Activated T-cell treated with anti-CD3 and anti-CD28 coated beads for 1 hour (primary cell): ENCODE data around the gene STN1.

Experiments used
- DNase-seq: peaks from one replicate; pipeline ENCODE4 v3.0.0-alpha.2; 2020; ENCODE audit warnings: low read depth

STN1 gene

DNA sequence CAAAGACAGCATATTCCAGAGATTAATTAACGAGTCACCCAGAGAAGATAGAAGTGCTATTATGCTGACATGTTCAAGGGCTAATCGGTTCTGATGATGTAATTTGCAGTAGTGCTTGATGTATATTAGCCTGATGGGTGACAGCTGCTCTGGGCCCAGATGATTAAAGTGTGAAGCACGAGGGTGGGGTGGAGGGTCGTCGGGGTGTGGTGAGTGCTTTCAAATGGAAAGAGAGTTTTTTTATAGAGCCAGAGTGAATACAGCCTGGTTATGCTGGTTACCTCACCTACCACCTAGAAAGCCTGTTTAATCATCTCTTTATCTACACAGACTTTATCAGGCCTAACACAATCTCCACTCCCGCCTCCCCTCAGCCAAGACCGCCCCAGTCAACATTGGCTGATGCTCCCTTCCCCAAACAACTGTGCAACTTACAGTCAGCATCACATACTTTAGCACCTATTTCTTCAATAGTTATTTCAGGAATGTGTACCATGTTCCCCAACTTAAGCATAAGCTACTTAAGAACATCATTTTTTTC lies 11.5 kb upstream of the STN1 start:
- DNase-seq: no peak

DNA sequence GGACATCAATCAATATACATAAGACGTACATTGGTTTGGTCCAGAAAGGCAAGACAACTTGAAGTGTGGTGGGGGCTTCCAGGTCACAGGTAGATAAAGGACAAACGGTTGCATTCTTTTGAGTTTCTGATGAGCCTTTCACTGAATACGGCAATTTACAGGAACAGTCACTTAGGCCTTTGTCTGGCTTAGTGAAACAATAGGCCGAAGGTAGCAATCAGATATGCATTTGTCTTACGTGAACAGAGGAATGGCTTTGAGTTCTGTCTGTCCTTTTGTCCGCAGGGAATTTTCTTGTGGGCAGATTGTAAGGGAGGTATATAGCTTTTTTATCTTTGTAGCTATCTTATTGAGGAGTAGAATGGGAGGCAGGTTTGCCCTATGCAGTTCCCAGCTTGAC lies 10.8 kb upstream of the STN1 start:
- DNase-seq: no peak

DNA sequence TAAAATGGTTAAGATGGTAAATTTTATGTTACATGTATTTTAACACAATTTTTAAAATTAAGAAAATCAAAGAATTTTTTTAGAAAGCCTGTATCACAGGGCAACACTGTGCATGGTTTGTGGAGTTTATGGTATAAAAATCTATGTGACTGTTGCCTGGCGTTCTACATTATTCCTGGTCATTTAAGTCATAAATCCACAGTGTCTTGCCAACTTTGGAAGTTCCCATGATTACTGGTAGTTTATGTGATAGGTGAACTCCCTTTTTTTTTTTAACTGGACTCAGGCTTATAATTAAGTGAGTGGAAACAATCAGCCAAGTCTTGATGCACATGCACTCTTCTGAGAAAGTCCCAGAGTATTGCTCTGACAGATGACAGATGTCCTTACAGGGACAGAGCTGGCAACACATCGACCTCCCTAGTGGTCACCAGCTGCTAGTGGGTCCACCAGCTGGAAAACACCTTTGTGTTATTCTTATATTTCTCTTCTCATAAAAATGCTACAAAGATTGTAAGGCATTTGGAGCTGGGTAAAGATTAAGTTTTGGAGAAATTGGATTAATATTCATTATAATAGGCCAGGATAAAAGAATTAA lies 8.8 kb upstream of the STN1 start:
- DNase-seq: no peak

DNA sequence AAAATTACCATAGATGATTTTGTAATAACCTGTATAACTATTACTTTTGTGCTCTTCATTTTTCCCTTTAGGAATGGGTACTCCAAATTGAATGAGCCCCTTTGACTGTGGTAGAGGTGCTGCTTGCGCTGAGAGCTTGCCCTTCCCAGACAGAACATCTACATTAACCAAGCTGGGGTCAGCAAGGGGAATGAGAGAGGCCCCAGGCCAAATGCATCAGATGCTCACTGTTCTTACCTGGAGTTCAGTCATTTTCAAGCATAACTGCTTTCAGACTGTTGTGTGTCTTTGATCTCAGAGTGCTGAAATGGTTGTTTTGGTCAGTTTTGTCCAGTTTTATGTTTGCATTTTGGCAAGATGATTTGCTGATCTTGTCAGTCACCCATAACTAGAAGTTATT lies 7.6 kb upstream of the STN1 start:
- no peak for DNase-seq

DNA sequence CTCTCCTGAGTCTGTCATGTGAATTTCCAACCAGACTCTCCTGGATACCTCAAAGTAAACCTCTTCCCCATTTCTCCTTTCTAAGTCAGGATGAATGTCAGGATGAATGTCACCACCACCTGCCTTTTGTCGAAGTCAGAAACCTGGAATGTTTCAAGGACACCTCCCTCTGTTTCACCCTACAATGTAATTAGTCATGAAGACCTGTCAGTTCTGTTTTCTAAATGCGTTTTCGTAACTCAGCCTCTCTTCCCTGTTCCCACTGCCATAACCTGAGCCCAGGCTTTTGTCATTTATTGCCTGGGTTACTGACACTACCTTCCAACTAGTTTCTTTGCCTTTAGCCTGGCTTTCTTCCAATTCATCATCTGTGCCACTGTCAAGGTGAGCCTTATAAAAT lies 5.5 kb upstream of the STN1 start:
- no peak for DNase-seq

DNA sequence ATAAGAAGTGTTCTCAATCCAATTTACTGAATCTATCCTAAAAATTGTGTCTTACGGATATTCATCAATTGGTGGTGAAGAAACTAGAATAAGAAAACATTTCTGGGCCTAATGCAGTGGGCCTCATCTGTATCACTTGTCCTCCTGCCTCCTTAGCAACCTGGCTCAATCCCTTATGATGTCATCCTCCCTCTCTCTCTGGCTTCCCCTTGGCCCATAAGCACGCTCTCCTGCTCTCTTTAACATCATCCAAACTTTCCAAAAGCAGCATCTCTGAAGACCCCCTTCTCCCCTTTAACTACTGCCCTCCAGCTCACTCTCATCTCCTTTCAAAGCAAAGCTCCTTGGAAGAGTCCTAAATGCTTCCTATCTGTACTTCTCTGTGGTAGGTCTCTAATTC lies 4.7 kb upstream of the STN1 start:
- DNase-seq: no peak

DNA sequence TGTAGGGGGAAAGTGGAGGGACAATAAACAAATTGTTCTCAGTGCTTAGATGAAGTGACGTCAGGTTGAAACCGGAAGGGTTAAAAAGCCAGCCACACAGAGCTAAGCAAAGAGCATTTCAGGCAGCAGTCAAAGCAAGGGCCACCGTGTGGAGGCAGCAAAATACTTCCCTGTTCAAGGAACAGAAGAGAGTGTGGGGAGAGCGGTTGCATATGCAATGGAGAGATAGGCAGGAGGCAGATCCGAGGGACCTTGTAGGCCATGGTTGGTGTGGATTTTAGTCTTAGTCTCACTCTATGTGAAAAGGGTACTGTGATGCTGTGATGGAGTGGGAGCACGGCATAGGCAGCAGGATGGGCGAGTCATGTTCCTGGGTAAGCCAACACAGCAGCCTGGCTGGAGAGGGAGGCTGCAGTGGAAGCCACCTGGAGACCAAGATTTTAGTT lies 3.8 kb upstream of the STN1 start:
- no peak for DNase-seq

DNA sequence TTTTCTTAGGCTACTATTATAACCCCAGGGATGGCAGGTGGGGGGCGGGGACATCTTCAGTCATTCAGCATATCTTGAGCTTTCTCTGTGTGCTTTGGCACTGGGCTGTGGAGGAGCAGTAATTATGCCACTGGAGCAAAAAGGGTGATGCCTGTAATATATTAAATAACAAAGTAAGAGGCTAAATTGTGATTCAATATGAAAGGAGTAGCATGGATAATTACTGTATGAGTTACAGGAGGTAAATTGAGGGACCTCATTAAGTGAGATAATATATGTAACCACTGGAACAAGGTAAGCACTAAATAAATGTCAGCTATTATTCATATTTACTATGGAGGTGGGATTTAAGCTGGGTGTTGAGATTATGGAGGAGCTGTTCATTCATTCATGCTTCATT lies 3.3 kb upstream of the STN1 start:
- DNase-seq: no peak

DNA sequence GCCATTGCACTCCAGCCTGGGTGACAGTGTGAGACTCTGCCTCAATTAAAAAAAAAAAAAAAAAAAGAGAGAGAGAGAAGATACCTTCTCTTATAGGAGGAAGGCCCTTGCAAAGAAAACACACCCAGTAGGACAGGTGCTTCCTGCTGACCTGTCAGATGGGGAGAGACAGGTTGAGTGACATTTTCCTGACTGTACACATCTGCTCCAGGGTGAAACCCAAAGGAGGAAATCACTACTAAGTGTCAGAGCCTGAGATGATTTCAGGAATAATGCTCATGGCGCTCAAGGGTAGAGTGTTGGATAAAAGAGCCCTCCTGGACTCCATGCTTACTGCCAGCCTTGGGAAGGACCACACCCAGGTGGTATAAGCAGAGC lies 1.7 kb upstream of the STN1 start:
- no peak for DNase-seq

DNA sequence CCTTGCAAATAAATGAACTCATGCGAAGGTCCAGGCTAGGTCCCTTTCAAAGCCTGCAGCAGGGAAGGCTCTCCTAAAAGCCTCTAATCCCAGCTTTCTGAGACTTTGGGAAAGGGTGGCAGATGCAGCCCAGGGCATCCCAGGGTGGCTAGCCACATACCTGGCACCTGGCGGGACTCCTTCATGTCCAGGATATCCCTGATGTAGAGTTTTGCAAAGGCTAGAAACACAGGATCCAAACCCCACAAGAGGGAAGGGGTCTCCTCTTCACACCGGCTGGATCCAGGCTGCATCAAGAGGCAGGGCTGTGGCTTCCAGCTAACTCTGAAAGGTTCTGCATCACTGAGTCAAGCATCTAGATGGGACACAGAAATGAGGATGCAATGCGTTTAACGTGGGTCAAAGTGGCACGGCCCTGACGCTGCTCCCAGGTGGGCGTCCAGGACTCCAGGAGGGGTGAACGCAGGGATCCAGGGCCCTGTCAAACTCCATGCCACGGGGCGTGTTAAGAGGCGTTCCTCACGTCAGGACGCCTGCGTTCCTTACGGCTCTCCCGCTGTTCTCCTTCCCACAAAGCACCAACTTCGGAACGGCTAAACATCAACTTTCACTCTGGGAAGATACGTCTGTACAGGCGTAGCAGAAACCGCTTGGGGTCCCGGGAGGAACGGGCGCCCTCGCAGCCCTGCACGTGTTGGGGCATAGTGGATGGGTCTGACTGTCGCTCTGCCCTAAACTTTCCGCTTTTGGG lies 507 bp downstream of the STN1 start:
- DNase-seq: no peak

DNA sequence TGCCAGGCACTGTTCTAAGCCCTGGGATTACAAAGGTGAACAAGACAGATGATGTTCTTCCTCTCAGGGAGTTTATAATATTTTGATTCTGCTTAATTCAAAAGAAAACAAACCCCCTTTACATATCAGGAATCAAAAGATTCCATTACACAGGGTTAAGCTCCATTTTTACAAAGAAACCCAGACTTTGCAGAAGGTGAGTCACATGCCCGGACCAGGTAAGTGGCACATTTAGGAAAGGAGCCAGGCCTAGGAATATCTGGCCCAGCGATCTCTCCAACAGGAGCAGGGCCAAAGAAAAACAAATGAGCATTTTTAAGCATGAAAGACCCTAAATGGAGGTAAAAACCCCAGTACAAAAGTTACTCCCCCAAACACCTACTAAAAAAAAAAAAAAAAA lies 1.1 kb downstream of the STN1 start:
- no peak for DNase-seq

DNA sequence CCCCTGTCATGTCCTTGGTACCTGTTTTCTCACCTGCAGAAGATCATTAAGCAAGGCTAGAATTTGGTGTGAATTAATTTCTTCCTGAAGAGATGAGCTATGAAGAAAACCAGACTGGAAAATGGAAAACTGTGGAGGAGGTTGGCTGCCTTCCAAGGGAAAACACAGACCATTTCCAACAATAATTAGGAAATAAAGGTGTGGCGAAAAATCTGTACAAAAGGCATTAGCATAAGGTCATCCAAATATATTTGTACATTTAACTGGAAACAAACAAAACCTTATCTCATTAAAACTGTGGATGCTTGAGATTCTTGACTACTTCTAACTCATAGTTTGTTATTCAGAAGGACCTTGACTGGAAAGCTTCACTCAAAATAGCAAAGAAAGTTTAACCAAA lies 1.7 kb downstream of the STN1 start:
- no peak for DNase-seq

DNA sequence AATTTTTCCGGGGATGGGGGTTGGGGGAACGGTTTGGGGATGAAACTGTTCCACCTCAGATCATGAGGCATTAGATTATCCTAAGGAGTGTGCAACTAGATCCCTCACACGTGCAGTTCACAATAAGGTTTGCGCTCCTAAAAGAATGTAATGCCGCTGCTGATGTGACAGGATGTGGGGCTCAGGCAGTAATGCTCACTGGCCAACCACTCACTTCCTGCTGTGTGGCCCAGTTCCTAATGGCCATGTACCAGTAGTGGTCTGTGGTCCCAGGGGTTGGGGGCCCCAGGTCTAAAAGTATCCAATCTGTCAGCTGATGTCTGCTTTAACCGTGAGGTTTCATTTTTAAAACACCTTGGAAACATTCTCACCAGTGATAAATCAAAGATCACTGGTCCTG lies 2.2 kb downstream of the STN1 start:
- no peak for DNase-seq

DNA sequence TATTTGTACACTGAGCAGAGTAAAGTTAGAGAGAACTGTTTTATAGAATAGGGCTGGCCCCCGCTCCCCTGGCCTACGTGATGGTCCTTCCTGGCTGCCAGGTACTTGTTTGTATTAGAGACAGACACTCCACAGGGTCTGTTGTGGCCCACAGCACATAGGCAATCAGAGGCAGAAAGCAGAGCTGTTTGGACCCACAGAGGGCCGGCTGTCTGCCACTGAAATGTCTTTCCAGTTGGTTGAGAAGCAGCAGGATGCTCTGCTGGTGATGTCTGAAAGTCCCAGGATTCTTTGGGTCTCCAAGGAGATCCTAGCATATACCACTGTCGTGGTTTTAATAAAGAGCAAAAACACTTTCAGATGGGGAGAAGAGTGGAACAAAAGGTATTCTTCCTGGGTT lies 5.2 kb downstream of the STN1 start:
- DNase-seq: no peak

DNA sequence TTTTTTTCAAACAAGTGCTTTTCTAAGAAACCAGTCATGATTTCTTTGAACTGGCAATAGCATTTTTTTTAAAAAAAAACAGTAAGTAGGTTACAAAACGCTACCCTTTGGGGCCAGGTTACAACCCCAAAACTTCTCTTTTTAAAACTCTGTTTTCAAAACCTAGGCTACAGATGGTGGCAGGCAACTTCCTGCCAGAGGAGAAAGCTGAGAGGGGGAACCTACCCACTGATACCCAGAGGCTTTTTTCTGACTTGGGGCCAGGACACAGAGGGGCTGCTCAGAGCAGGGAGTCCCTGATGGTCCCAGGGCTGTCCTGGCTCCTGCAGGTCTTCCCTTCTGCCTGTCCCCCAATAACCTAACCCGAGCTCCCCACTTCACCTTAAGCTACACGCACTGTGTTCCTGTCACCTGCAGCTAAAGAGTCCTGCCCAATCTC lies 6.9 kb downstream of the STN1 start:
- DNase-seq: no peak

DNA sequence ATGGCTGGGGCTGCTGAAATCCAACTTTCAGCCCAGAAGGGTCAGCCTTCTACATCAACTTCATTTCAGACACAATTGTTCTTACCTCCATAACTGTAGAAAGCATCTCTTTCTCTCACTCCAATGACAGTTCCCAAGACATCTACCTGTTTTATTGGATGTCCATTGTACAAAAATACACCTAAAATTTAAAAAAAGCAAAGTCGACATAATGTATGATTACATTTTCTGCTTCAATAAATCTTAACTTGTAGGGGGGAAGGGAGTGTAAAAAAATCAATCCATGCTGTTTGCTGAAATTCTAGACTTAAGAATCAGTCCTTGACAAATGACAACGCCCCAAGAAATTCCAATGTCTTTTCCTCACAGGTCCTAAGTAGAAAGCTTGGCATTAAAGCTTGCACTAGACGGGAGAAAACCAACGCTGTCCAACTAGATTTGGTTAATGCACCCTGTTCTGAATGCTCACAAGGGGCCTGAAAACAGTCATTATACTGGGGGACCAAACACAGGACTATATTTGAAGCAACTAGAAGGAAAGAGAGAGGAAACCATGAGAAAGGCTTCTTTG lies 7.5 kb downstream of the STN1 start:
- DNase-seq: no peak

DNA sequence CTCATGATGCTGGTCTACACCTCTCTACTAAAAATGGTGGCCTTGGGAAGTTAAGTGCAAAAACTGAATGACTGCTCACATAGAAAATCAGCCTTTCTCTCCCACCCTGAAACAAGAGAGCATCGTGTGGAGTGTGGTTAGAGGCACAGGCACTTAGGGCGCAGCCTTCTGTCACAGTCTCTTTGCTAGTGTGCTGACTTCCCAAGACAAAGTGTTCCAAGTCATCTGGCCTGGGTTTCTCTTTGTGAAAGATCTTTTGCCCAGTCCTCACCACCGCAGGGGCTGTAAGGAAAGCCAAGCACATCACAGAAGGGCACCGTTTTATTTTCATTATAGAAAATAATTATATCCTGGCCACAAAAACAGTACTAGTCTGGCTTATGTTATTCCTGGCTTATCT lies 12.5 kb downstream of the STN1 start:
- DNase-seq: no peak

DNA sequence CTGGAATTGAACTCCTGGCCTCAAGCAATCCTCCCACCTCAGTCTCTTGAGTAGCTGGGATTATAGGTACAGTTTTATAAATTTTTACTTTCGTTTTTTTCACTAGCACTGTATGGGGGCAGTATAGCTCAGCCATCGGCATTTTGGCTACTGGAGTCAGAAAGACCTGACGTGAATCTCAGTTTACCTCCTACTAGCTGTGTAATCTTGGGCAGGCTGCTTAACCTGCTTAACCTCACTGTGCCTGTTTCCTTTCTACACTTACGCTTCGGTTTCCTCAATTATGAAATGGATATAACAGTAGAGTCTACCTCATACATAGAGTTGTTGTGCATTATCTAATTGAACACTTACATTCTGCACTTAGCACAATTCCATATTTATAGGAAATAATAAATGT lies 16.7 kb downstream of the STN1 start:
- no peak for DNase-seq

DNA sequence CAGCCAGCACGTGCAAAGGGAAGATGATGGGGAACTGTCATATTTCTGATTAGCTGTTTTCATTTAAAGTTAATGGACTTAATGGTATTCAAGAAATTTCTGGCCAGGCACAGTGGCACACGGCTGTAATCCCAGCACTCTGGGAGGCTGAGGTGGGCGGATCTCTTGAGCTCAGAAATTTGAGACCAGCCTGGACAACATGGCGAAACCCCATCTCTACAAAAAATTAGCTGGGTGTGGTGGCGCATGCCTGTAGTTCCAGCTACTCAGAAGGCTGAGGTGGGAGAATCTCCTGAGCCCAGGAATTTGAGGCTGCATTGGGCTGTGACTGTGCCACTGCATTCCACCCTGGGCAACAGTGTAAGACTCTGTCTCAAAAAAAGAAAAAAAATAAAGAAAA lies 18.7 kb downstream of the STN1 start:
- DNase-seq: no peak

DNA sequence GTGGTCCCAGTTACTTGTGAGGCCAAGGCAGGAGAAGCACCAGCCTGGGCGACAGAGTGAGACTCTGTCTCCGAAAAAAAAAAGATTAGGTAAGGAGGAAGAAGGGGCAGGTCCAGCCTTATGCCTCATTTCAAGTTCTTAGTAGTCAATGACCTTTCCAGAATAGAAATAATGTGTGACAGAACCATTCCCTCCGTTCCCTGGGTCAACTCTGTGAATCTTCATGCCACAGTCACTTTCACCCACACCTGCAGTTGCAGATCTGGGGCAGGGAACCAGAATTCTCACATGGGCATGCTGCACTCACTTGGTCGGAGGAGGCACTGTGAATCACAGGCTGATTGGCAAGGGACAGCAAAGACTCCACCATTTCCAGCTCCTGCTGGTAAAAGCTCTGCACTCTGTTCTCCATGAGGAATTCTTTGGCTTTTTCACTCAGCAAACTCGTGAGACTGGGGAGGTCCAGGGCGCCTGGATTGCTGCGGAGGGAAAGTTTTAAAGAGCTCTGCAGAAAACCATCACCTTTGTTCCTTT lies 20.7 kb downstream of the STN1 start:
- no peak for DNase-seq

DNA sequence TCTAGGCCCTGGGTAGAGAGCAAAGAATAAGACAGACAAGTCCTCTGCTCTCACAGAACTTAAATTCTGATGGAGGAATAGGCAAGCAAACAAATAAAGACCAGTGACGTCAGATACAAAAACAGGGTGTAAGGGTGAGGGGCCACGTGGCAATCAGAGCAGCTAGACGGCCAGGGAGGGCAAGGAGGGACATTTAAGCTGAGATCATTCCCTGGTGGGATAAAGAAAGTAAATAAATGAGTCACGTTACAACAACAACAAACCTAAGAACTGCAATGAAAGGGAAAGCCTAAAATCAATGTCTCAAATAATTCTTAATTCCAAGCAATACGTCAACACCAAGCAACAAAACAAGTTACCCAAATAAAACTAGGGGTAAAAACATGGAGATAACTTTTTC lies 21.8 kb downstream of the STN1 start:
- no peak for DNase-seq

DNA sequence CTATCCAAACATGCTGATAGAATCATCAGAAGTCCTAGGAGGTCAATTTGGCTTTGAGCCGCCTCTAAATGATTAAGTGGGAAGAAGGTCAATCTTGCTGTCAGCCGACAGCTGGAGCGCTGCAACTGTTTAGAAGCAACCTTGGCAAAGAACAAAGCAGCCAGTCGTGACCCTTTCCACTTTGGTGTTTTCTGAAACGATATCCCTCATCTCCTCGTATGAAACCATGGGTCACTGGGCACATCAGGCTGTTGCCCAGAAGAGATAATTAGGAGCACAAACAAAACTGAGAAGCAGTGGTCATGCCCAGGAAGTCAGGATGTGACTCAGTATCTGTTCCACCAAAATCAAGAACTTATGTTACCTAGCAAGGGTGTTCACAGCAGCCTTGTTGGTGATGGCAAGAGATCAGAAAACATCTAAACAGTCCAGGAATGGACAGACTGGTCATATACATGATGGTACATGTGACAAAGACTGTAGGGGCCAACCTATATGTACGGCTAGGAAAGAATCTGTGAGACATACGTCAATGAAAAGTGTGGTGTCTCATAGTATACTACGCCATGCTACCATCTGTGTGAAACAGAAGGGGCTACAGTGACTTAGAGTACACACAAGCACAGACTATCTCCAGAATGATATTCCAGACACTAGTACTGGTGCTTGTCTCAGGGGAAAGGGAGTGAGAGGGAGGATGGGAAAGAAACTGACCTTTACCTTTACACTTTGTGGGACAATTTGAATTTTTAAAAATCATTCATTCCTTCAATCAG lies 22.4 kb downstream of the STN1 start:
- DNase-seq: no peak
